ENCODE measurements around the gene GRIN2A. TPM values are rescaled to one million over a fixed set of nuclear protein-coding genes. Genes with fewer than 3 reads are reported as not detected.

Gene GRIN2A
- total and polyA plus RNA-seq, 5 donors from 2014 or later = not detected

DNA sequence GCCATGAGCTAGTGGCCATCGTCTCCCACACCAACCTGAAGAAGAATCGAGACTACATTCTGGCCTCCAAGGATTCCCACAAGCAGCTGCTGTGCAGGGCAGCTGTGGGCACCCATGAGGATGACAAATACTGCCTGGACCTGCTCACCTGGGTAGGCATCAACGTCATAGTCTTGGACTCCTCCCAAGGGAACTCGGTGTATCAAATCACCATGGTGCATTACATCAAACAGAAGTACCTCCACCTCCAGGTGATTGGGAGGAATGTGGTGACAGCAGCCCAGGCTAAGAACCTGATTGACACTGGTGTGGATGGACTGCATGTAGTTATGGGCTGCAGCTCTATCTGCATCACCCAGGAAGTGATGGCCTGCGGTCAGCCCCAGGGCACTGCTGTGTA, 70.2 kb downstream of the GRIN2A start:
- ATAC-seq (ENCODE audit: low read depth in 2 of 2) = no peak
- H3K27me3 Mint-ChIP-seq = no peaks in the 10 kb centered on the region
- DNase-seq = no peak
- H3K9me3 ChIP-seq (ENCODE audit: control insufficient read depth in 2 of 2, low read length in 2 of 2) = no peaks in the 10 kb centered on the region
- H3K4me1 ChIP-seq (ENCODE audit: control insufficient read depth, insufficient read depth, low read length, poor library complexity, severe bottlenecking) = no peaks in the 10 kb centered on the region
- no peak overlapping the region for H3K27ac ChIP-seq (ENCODE audit: insufficient read depth, low read length, poor library complexity, severe bottlenecking)
- no peaks in the 10 kb centered on the region for H3K27me3 ChIP-seq (ENCODE audit: control insufficient read depth, insufficient read depth, low read length)
- peaks cover 0 to 2% (median 0%) of the 10 kb centered on the region in 7 donors for H3K9me3 Mint-ChIP-seq
- no peaks in the 10 kb centered on the region for H3K4me1 Mint-ChIP-seq
- no peaks in the 10 kb centered on the region for H3K36me3 ChIP-seq (ENCODE audit: control insufficient read depth, insufficient read depth, low read length)
- no peak overlapping the region for H3K4me3 ChIP-seq (ENCODE audit: low read depth, low read length)
- H3K27ac Mint-ChIP-seq = no peak overlapping the region
- H3K4me3 Mint-ChIP-seq = no peak overlapping the region
- no peaks in the 10 kb centered on the region for H3K36me3 Mint-ChIP-seq

DNA sequence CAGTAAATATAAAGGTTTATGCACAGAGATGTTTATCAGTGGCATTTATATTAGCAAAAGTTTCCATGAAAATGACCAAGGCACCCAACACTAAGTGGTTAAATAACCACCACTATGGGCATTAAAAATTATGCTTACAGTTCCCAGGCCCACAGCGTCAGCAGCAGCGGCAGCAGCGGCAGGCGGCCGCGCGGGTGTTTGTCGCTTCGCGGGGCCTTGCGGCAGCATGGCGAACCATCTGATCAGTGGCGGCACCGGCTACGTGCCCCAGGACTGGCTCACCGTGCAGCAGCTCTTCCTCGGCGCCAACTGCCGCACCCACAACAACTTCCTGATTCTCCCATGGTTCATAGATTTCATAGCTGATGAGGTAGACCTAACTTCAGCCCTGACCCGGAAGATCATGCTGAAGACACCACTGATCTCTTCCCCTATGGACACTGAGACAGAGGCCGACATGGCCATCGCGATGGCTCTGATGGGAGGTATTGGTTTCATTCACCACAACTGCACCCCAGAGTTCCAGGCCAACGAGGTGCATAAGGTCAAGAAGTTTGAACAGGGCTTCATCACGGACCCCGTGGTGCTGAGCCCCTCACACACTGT, 71.0 kb downstream of the GRIN2A start:
- DNase-seq (no peak), ATAC-seq (ENCODE audit: low read depth in 2 of 2) (no peak)
- no peak overlapping the region for H3K27ac Mint-ChIP-seq
- H3K4me1 Mint-ChIP-seq = no peaks in the 10 kb centered on the region
- no peak overlapping the region for H3K4me3 Mint-ChIP-seq
- no peak overlapping the region for H3K27ac ChIP-seq (ENCODE audit: insufficient read depth, low read length, poor library complexity, severe bottlenecking)
- no peaks in the 10 kb centered on the region for H3K27me3 Mint-ChIP-seq
- H3K4me1 ChIP-seq (ENCODE audit: control insufficient read depth, insufficient read depth, low read length, poor library complexity, severe bottlenecking) = no peaks in the 10 kb centered on the region
- no peaks in the 10 kb centered on the region for H3K27me3 ChIP-seq (ENCODE audit: control insufficient read depth, insufficient read depth, low read length)
- no peaks in the 10 kb centered on the region for H3K36me3 ChIP-seq (ENCODE audit: control insufficient read depth, insufficient read depth, low read length)
- no peaks in the 10 kb centered on the region for H3K36me3 Mint-ChIP-seq
- H3K9me3 Mint-ChIP-seq = peaks cover 0 to 5% (median 0%) of the 10 kb centered on the region in 7 donors
- no peaks in the 10 kb centered on the region for H3K9me3 ChIP-seq (ENCODE audit: control insufficient read depth in 2 of 2, low read length in 2 of 2)
- H3K4me3 ChIP-seq (ENCODE audit: low read depth, low read length) = no peak overlapping the region

DNA sequence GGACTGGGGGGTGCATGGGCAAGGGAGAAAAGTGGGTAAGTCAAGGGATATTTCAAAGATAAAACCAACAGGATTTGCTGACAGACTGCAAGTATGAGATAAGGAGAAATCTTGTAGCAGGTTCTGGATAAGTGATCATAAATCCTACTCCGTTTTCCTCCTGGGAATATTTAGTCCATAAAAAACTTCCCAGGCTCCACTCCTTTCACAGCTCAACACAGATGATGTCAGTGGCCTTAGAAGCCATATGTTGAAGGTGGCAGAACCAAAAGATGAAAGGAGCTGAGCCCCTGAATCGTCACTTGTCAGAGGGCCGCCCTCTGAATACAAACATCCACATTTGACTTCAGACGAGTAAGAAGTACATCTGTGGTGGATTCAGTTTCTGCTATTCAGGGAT, 71.7 kb downstream of the GRIN2A start:
- no peak for ATAC-seq (ENCODE audit: low read depth in 2 of 2)
- Mint-ChIP-seq H3K4me3 (no peak overlapping the region), H3K27me3 (no peaks in the 10 kb centered on the region), H3K36me3 (no peaks in the 10 kb centered on the region), H3K9me3 (peaks cover 0 to 5% (median 0%) of the 10 kb centered on the region in 7 donors), H3K27ac (no peak overlapping the region), H3K4me1 (no peaks in the 10 kb centered on the region)
- Histone ChIP-seq H3K27ac (ENCODE audit: insufficient read depth, low read length, poor library complexity, severe bottlenecking) (no peak overlapping the region), H3K4me1 (ENCODE audit: control insufficient read depth, insufficient read depth, low read length, poor library complexity, severe bottlenecking) (no peaks in the 10 kb centered on the region), H3K27me3 (ENCODE audit: control insufficient read depth, insufficient read depth, low read length) (no peaks in the 10 kb centered on the region), H3K36me3 (ENCODE audit: control insufficient read depth, insufficient read depth, low read length) (no peaks in the 10 kb centered on the region), H3K4me3 (ENCODE audit: low read depth, low read length) (no peak overlapping the region), H3K9me3 (ENCODE audit: control insufficient read depth in 2 of 2, low read length in 2 of 2) (no peaks in the 10 kb centered on the region)
- DNase-seq = no peak

DNA sequence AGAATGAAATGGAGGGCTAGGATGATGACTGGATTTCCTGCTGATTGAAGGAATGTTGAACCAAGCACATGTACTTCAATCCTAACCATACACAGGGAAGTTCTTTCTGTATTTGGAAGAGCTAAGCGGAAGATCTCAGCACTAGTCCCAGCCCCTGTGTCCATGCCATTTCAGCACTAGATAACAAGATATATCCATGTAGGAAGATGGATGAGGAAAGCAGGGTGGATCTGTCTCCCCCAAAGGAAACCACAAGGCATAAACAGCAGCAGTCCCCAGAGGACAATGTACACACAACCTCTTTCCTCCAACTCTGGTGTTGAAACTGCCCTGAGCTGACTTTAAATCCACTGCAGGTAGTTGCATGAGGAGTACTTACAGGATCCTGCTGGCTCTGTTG, 75.1 kb downstream of the GRIN2A start:
- Histone ChIP-seq H3K36me3 (ENCODE audit: control insufficient read depth, insufficient read depth, low read length) (no peaks in the 10 kb centered on the region), H3K4me1 (ENCODE audit: control insufficient read depth, insufficient read depth, low read length, poor library complexity, severe bottlenecking) (no peaks in the 10 kb centered on the region), H3K27ac (ENCODE audit: insufficient read depth, low read length, poor library complexity, severe bottlenecking) (no peak overlapping the region), H3K9me3 (ENCODE audit: control insufficient read depth in 2 of 2, low read length in 2 of 2) (no peaks in the 10 kb centered on the region), H3K27me3 (ENCODE audit: control insufficient read depth, insufficient read depth, low read length) (no peaks in the 10 kb centered on the region), H3K4me3 (ENCODE audit: low read depth, low read length) (no peak overlapping the region)
- Mint-ChIP-seq H3K4me3 (no peak overlapping the region), H3K9me3 (peaks cover 0 to 6% (median 0%) of the 10 kb centered on the region in 7 donors), H3K36me3 (no peaks in the 10 kb centered on the region), H3K4me1 (no peaks in the 10 kb centered on the region), H3K27ac (no peak overlapping the region), H3K27me3 (no peaks in the 10 kb centered on the region)
- DNase-seq = no peak
- ATAC-seq (ENCODE audit: low read depth in 2 of 2) = no peak

DNA sequence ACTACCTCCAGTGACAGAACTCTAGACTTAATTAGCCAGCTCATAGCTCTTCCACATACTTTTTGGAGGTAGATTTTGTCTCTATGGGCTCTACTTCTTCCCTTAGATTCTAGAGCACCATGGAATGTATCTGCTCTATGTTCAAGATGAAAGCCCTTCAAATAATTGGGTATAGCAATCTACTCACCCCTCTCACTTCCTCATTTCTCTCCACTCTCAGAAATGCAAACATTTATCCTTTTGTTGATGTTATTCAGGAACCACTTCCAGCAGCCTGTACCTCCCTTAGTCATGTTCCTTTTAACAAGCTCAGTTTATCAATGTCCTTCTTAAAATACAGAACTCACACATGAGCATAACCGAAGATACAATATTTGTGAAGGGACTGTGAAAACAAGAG, 78.5 kb downstream of the GRIN2A start:
- ATAC-seq (ENCODE audit: low read depth in 2 of 2) (no peak), DNase-seq (no peak)
- peaks cover 0 to 4% (median 1%) of the 10 kb centered on the region in 7 donors for H3K9me3 Mint-ChIP-seq

DNA sequence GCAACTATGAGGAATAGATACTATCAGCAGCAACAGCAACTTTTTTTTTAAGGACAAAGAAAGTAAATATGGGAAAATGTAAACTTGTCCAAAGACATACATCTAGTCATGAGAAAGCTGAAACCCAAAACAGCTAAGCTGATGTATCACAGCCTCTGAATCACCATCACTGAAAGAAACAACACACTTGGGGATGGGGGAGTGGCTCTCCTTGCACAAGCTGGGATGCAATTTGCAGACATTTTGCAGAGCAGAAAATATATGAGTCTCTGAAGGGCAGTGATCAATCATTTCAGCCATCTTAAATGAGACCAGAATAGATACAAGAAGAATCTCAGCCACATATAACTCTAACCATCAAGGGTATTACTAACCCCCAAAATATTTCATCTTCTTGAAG, 79.1 kb downstream of the GRIN2A start:
- H3K36me3 Mint-ChIP-seq = no peaks in the 10 kb centered on the region
- no peak for DNase-seq
- H3K9me3 Mint-ChIP-seq = peaks cover 0 to 4% (median 1%) of the 10 kb centered on the region in 7 donors
- Histone ChIP-seq H3K4me3 (ENCODE audit: low read depth, low read length) (no peak overlapping the region), H3K9me3 (ENCODE audit: control insufficient read depth in 2 of 2, low read length in 2 of 2) (no peaks in the 10 kb centered on the region), H3K36me3 (ENCODE audit: control insufficient read depth, insufficient read depth, low read length) (no peaks in the 10 kb centered on the region), H3K27me3 (ENCODE audit: control insufficient read depth, insufficient read depth, low read length) (no peaks in the 10 kb centered on the region), H3K27ac (ENCODE audit: insufficient read depth, low read length, poor library complexity, severe bottlenecking) (no peak overlapping the region), H3K4me1 (ENCODE audit: control insufficient read depth, insufficient read depth, low read length, poor library complexity, severe bottlenecking) (no peaks in the 10 kb centered on the region)
- no peaks in the 10 kb centered on the region for H3K4me1 Mint-ChIP-seq
- no peak for ATAC-seq (ENCODE audit: low read depth in 2 of 2)
- H3K27ac Mint-ChIP-seq = no peak overlapping the region
- H3K27me3 Mint-ChIP-seq = no peaks in the 10 kb centered on the region
- no peak overlapping the region for H3K4me3 Mint-ChIP-seq

More for the DNA sequence above, 78.5 kb downstream of the GRIN2A start:
- Histone ChIP-seq H3K9me3 (ENCODE audit: control insufficient read depth in 2 of 2, low read length in 2 of 2) (no peaks in the 10 kb centered on the region), H3K4me1 (ENCODE audit: control insufficient read depth, insufficient read depth, low read length, poor library complexity, severe bottlenecking) (no peaks in the 10 kb centered on the region), H3K27ac (ENCODE audit: insufficient read depth, low read length, poor library complexity, severe bottlenecking) (no peak overlapping the region), H3K4me3 (ENCODE audit: low read depth, low read length) (no peak overlapping the region), H3K27me3 (ENCODE audit: control insufficient read depth, insufficient read depth, low read length) (no peaks in the 10 kb centered on the region), H3K36me3 (ENCODE audit: control insufficient read depth, insufficient read depth, low read length) (no peaks in the 10 kb centered on the region)
- Mint-ChIP-seq H3K36me3 (no peaks in the 10 kb centered on the region), H3K4me3 (no peak overlapping the region), H3K27ac (no peak overlapping the region), H3K4me1 (no peaks in the 10 kb centered on the region), H3K27me3 (no peaks in the 10 kb centered on the region)

DNA sequence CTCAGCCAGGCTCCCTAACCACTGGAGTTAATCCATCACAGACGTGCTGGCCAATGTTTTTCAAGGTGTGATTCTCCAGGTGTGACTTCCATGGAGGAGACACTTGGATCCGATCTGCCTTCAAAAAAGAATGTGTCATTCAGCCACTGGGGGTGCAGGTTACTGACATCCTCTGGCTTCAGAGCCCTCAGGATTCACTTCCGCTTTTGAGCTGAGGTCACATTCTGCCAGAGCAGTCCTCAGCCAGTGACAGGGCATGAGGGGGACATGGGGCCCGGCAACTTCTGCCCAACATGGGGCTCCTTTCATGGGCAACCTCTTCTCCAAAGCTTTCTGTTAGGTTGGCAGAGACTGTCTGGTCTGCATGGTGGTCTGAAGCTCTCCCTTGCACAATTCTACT, 81.4 kb downstream of the GRIN2A start:
- Mint-ChIP-seq H3K36me3 (no peaks in the 10 kb centered on the region), H3K27ac (no peak overlapping the region), H3K4me1 (no peaks in the 10 kb centered on the region), H3K9me3 (peaks cover 0 to 5% (median 1%) of the 10 kb centered on the region in 7 donors), H3K4me3 (no peak overlapping the region), H3K27me3 (no peaks in the 10 kb centered on the region)
- ATAC-seq (ENCODE audit: low read depth in 2 of 2) (no peak), DNase-seq (no peak)
- Histone ChIP-seq H3K27me3 (ENCODE audit: control insufficient read depth, insufficient read depth, low read length) (no peaks in the 10 kb centered on the region), H3K9me3 (ENCODE audit: control insufficient read depth in 2 of 2, low read length in 2 of 2) (no peaks in the 10 kb centered on the region), H3K27ac (ENCODE audit: insufficient read depth, low read length, poor library complexity, severe bottlenecking) (no peak overlapping the region), H3K36me3 (ENCODE audit: control insufficient read depth, insufficient read depth, low read length) (no peaks in the 10 kb centered on the region), H3K4me1 (ENCODE audit: control insufficient read depth, insufficient read depth, low read length, poor library complexity, severe bottlenecking) (no peaks in the 10 kb centered on the region), H3K4me3 (ENCODE audit: low read depth, low read length) (no peak overlapping the region)

DNA sequence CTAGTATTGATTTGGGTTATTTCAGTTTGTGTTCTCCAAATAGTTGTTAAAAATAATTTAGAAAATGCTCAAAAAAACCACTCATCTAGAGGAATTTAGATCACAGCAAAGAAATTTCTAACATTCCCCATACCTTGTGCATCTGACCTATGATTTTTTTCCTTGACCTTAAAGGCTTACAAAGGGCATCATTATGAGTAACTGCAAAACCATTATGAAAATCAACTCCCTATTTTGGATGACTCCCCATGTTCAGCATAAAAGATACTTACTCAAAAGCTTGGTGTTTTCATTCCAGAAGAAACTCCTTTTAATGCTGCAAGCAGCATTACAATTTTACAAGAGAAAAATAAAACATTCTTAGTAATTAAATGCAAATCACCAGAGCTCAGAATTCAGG, 83.2 kb downstream of the GRIN2A start:
- no peaks in the 10 kb centered on the region for H3K4me1 ChIP-seq (ENCODE audit: control insufficient read depth, insufficient read depth, low read length, poor library complexity, severe bottlenecking)
- Mint-ChIP-seq H3K4me1 (no peaks in the 10 kb centered on the region), H3K4me3 (no peak overlapping the region), H3K27me3 (no peaks in the 10 kb centered on the region), H3K36me3 (no peaks in the 10 kb centered on the region), H3K9me3 (peaks cover 0 to 5% (median 1%) of the 10 kb centered on the region in 7 donors), H3K27ac (no peak overlapping the region)
- H3K9me3 ChIP-seq (ENCODE audit: control insufficient read depth in 2 of 2, low read length in 2 of 2) = no peaks in the 10 kb centered on the region
- ATAC-seq (ENCODE audit: low read depth in 2 of 2) = no peak
- no peaks in the 10 kb centered on the region for H3K36me3 ChIP-seq (ENCODE audit: control insufficient read depth, insufficient read depth, low read length)
- DNase-seq = no peak
- no peak overlapping the region for H3K27ac ChIP-seq (ENCODE audit: insufficient read depth, low read length, poor library complexity, severe bottlenecking)
- H3K4me3 ChIP-seq (ENCODE audit: low read depth, low read length) = no peak overlapping the region
- H3K27me3 ChIP-seq (ENCODE audit: control insufficient read depth, insufficient read depth, low read length) = no peaks in the 10 kb centered on the region
